Hepatocyte (in vitro differentiated cells): Measurements from ENCODE around the gene RETREG2. TPM values are rescaled to one million over a fixed set of nuclear protein-coding genes. Genes with fewer than 3 reads are reported as not detected.

Source experiments
- DNase-seq: peaks from one replicate; pipeline ENCODE4 v3.0.0-alpha.2; 2016; ENCODE audit warnings: low spot score
- H2AFZ ChIP-seq: fragments of 200-600 bp; sonication (generic); 2 replicates; pipeline ENCODE4 v1.6.0; 2016; ENCODE audit warnings: antibody characterized with exemption, mild to moderate bottlenecking
- H3K27ac ChIP-seq: fragments of 200-600 bp; sonication (generic); 2 replicates; pipeline ENCODE4 v1.5.1; 2016; ENCODE audit warnings: mild to moderate bottlenecking
- H3K27me3 ChIP-seq: fragments of 200-600 bp; sonication (generic); 2 replicates; pipeline ENCODE4 v1.6.1; 2016
- H3K36me3 ChIP-seq: fragments of 200-600 bp; sonication (generic); replicated peaks from 2 replicates; pipeline ENCODE4 v1.5.1; 2016; ENCODE audit warnings: low read depth; ENCODE audit not compliant: insufficient read depth
- H3K4me1 ChIP-seq: fragments of 200-600 bp; sonication (generic); 2 replicates; pipeline ENCODE4 v1.5.1; 2016; ENCODE audit warnings: mild to moderate bottlenecking, moderate library complexity; ENCODE audit not compliant: insufficient read depth
- H3K4me2 ChIP-seq: fragments of 200-600 bp; sonication (generic); 2 replicates; pipeline ENCODE4 v1.6.0; 2016
- H3K4me3 ChIP-seq: fragments of 200-600 bp; sonication (generic); 2 replicates; pipeline ENCODE4 v1.5.1; 2016; ENCODE audit warnings: mild to moderate bottlenecking
- H3K79me2 ChIP-seq: fragments of 200-600 bp; sonication (generic); 2 replicates; pipeline ENCODE4 v1.6.0; 2017; ENCODE audit warnings: mild to moderate bottlenecking
- H3K9me2 ChIP-seq: fragments of 200-600 bp; sonication (generic); replicated peaks from 2 replicates; pipeline ENCODE4 v1.6.0; 2017; ENCODE audit warnings: mild to moderate bottlenecking; ENCODE audit not compliant: insufficient read depth
- H3K9me3 ChIP-seq: fragments of 200-600 bp; sonication (generic); 2 replicates; pipeline ENCODE4 v1.5.1; 2016; ENCODE audit warnings: low read depth, mild to moderate bottlenecking
- H4K20me1 ChIP-seq: fragments of 200-600 bp; sonication (generic); 2 replicates; pipeline ENCODE4 v1.6.0; 2016; ENCODE audit warnings: mild to moderate bottlenecking; ENCODE audit not compliant: insufficient read depth, poor library complexity, severe bottlenecking
- EZH2 ChIP-seq: fragments of 200-600 bp; sonication (generic); IDR thresholded peaks from 2 replicates; pipeline ENCODE4 v1.6.1; 2016; ENCODE audit warnings: antibody characterized with exemption, mild to moderate bottlenecking, borderline replicate concordance
- EZH2phosphoT487 ChIP-seq: fragments of 200-600 bp; sonication (generic); IDR thresholded peaks from one replicate; pipeline ENCODE4 v1.6.1; 2018; ENCODE audit warnings: antibody characterized with exemption, mild to moderate bottlenecking, low read depth, moderate library complexity; ENCODE audit not compliant: unreplicated experiment, severe bottlenecking
- WGBS: methylation state at CpG from one replicate; pipeline ENCODE4 v1.1.6; 2016; ENCODE audit warnings: low lambda C conversion rate; ENCODE audit errors: missing lambda C conversion rate; 5-methylcytosine and 5-hydroxymethylcytosine counted together
- polyA plus RNA-seq: library from polyadenylated mRNA; unstranded; fragments of >200 nt; fragmentation: Nextera tagmentation; extraction: Ambion mirVana; gene quantifications from 2 replicates; pipeline ENCODE4 v1.2.1, GENCODE V29; 2016
- total RNA-seq: library from RNA; depleted of rRNA; stranded (reverse); fragments of >200 nt; gene quantifications from 2 replicates; pipeline ENCODE4 v1.2.3, GENCODE V29; 2014
- TF ChIP-seq, protein P1 (sequence below): fragments of 200-600 bp; sonication (generic); IDR thresholded peaks from 2 replicates; pipeline ENCODE4 v1.5.1; 2016; ENCODE audit warnings: antibody characterized with exemption, mild to moderate bottlenecking; ENCODE audit not compliant: poor library complexity

Gene RETREG2
- total and polyA plus RNA-seq, 2 experiments from 2014 or later, result 90.7 to 93.3 TPM

DNA sequence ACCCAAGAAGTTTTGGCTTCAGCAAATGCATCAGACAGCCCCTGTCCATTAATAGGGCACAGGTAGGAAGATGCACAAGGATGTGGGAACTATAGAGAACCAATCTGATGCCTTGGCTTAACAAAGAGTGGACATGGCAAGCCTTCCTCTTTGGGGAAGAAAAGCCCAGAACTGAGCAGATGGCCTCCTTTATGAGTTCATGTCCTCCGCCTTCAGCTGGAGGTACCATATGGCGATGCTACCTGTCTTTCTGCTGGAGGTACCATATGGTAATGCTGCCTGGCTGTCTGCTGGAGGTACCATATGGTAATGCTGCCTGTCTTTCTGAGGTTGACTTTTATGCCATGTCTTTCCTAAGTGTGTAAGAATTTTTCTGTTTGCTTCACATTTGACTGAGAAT, 6.0 kb downstream of the RETREG2 start:
- no peak for DNase-seq
- no peak overlapping the region for H2AFZ ChIP-seq
- H3K79me2 ChIP-seq, result peaks cover 14% of the 10 kb centered on the region
- H4K20me1 ChIP-seq, result peaks cover 6% of the 10 kb centered on the region
- WGBS, result 98% methylated on average over 2 of the region's 2 CpGs
- no peaks in the 10 kb centered on the region for H3K27me3 ChIP-seq
- H3K27ac ChIP-seq, result no peak overlapping the region
- H3K36me3 ChIP-seq, result no peaks in the 10 kb centered on the region
- H3K4me3 ChIP-seq, result no peak overlapping the region
- no peak overlapping the region for H3K4me2 ChIP-seq
- H3K9me2 ChIP-seq, result no peaks in the 10 kb centered on the region
- peaks cover 3% of the 10 kb centered on the region for H3K4me1 ChIP-seq
- H3K9me3 ChIP-seq, result no peaks in the 10 kb centered on the region
- no peak for TF ChIP-seq EZH2
- TF ChIP-seq EZH2phosphoT487, result no peak
- TF ChIP-seq, protein P1, sequence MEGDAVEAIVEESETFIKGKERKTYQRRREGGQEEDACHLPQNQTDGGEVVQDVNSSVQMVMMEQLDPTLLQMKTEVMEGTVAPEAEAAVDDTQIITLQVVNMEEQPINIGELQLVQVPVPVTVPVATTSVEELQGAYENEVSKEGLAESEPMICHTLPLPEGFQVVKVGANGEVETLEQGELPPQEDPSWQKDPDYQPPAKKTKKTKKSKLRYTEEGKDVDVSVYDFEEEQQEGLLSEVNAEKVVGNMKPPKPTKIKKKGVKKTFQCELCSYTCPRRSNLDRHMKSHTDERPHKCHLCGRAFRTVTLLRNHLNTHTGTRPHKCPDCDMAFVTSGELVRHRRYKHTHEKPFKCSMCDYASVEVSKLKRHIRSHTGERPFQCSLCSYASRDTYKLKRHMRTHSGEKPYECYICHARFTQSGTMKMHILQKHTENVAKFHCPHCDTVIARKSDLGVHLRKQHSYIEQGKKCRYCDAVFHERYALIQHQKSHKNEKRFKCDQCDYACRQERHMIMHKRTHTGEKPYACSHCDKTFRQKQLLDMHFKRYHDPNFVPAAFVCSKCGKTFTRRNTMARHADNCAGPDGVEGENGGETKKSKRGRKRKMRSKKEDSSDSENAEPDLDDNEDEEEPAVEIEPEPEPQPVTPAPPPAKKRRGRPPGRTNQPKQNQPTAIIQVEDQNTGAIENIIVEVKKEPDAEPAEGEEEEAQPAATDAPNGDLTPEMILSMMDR, result no peak

DNA sequence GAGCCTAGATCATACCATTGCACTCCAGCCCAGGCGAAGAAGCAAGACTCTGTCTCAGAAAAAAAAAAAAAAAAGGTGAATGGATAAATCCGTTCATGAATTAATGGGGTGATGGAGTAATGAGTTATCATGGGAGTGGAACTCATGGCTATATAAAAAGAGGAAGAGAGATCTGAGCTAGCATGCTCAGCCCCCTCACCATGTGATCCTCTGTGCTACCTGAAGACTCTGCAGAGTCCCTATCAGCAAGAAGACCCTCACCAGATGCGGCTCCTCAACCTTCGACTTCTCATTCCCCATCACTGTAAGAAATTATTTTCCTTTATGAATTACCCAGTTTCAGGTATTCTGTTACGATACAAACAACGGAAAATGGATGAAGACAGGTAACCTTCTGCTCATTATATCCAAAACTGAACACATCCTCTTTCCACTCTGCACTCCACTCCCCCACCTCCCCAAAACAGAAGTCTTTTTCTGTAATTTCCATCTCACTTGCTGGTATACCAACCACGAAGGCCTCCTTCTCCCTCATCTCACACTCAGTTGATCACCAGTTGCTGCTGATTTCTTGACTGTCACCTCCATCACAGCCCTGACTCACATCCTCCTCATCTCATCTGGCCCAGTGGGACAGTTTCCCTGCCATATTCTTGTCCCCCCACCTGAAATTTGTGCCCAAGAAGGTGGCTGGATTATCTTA, 8.8 kb downstream of the RETREG2 start:
- no peaks in the 10 kb centered on the region for H3K4me1 ChIP-seq
- TF ChIP-seq EZH2phosphoT487, result no peak
- TF ChIP-seq, protein P1, result no peak
- H3K27me3 ChIP-seq, result no peaks in the 10 kb centered on the region
- WGBS, result 84% methylated on average over 7 of the region's 7 CpGs
- H4K20me1 ChIP-seq, result no peaks in the 10 kb centered on the region
- DNase-seq, result no peak
- H3K4me2 ChIP-seq, result no peak overlapping the region
- no peaks in the 10 kb centered on the region for H3K9me3 ChIP-seq
- no peaks in the 10 kb centered on the region for H3K9me2 ChIP-seq
- H3K4me3 ChIP-seq, result no peak overlapping the region
- no peaks in the 10 kb centered on the region for H3K79me2 ChIP-seq
- no peaks in the 10 kb centered on the region for H3K36me3 ChIP-seq
- no peak overlapping the region for H2AFZ ChIP-seq
- H3K27ac ChIP-seq, result no peak overlapping the region

DNA sequence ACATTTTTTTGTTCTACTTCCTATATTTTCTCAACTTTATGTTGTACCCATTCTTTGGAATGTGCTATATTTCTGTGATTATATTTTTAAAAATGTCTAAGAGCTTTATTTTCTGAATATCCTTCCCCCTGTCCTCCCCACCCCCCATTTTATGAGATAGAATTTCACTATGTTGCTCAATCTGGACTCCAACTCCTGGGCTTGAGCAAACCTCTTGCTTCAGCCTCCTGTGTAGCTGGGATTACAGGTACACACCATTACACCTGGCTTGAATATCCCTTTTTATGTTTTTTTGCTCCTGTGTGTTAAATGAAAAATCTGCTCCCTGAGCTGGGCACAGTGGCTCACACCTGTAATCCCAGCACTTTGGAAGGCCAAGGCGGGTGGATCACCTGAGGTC, 19.3 kb downstream of the RETREG2 start:
- Histone ChIP-seq H2AFZ (no peak overlapping the region), H3K4me1 (no peaks in the 10 kb centered on the region), H3K27ac (no peak overlapping the region), H3K79me2 (no peaks in the 10 kb centered on the region), H3K4me3 (no peak overlapping the region), H3K36me3 (no peaks in the 10 kb centered on the region), H4K20me1 (no peaks in the 10 kb centered on the region), H3K4me2 (no peak overlapping the region), H3K9me2 (no peaks in the 10 kb centered on the region), H3K27me3 (no peaks in the 10 kb centered on the region), H3K9me3 (no peaks in the 10 kb centered on the region)
- WGBS, result 100% methylated on average over 1 of the region's 1 CpG
- DNase-seq, result no peak
- TF ChIP-seq, protein P1, result no peak

- Histone ChIP-seq H2AFZ (no peak overlapping the region), H4K20me1 (no peaks in the 10 kb centered on the region), H3K4me1 (no peaks in the 10 kb centered on the region), H3K79me2 (no peaks in the 10 kb centered on the region), H3K36me3 (no peaks in the 10 kb centered on the region), H3K4me2 (no peak overlapping the region), H3K9me3 (no peaks in the 10 kb centered on the region), H3K9me2 (no peaks in the 10 kb centered on the region), H3K27me3 (no peaks in the 10 kb centered on the region), H3K27ac (no peak overlapping the region), H3K4me3 (no peak overlapping the region)
- 77% methylated on average over 5 of the region's 5 CpGs for WGBS
- TF ChIP-seq, protein P1, result no peak
- no peak for TF ChIP-seq EZH2
- TF ChIP-seq EZH2phosphoT487, result no peak
- no peak for DNase-seq
Observed at GRCh38 chr2:219198974-219199373, 20.9 kb downstream of the RETREG2 start.
